Measurements from ENCODE around the gene DAO.
"Not testable (repeated sequence)": the region's sequence is repeated elsewhere in the genome, so short reads cannot be mapped to it uniquely, and the experiment has no call there.

The DAO gene

DNA sequence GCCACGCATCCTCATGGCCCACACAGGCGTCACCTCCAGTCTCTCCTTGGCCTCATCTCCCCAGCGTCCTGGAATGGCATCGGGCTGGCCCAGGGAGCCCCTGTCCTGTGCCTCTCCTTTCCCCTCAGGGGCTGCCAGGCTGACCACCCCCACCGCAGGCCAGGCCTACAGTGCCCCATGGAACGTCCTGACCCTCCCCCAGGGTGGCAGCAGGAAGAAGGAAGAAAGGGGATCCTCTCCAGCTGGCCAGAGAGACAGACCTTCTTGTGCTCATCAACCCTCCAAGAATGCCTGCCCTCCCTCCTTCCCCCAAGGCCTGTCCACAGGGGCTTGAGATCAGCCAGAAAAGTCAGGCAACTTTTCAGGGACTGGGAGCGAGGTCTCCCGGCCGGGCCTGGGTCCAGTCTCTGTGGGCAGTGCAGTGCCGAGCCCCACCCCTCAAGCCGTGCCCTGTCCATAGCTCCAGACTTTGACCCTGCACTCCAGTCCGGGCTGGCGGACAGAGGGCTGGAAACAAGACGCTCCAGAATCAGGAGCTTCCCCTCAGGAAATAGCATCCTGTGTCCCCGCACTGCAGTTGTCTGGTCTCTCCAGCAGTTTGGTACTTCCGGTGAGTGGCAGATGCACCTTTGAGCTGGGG is at the start of gene DAO:
Gene DAO (plus strand): TSS at position 478 of the 640 bp plus-strand sequence. CDS start 4,915 bp downstream, outside the sequence.
- no peak for DNase-seq (ENCODE audit: low spot score)

DNA sequence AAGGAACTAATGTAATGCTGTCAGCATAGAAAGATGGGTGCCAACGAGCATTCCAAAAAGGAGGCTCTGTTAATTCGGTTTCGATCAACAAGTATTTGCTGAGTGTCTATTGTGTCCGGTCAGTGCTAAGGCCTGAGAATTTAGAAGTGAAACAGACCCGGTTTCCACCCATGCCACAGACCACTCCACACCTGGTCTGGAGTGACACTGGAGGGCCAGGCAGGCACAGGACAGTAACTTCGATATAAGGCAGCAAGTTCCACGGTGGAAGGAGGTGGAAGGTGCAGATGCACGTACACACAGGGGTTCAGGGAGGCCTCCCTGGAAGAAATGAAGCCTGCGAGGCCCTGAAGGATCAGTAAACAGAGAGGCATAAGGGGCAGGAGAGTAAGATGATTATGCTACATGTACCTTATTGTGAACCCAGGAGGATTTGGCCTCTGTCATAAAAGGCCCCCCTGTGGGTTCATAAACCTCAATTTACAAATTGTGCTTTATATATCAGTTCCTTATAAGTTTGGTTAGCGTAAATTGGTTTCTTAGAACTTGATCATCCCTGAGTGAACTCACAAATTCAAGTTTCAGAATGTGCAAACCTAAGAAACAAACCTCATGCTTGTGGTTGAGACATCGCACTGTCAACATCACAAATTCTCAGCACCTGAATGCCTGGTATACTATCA is 48.4 kb upstream of the DAO start:
- DNase-seq (ENCODE audit: low spot score) = no peak

GRCh38 chr12:108832208-108832607 is 47.7 kb upstream of the DAO start:
- no peak for DNase-seq (ENCODE audit: low spot score)

DNA sequence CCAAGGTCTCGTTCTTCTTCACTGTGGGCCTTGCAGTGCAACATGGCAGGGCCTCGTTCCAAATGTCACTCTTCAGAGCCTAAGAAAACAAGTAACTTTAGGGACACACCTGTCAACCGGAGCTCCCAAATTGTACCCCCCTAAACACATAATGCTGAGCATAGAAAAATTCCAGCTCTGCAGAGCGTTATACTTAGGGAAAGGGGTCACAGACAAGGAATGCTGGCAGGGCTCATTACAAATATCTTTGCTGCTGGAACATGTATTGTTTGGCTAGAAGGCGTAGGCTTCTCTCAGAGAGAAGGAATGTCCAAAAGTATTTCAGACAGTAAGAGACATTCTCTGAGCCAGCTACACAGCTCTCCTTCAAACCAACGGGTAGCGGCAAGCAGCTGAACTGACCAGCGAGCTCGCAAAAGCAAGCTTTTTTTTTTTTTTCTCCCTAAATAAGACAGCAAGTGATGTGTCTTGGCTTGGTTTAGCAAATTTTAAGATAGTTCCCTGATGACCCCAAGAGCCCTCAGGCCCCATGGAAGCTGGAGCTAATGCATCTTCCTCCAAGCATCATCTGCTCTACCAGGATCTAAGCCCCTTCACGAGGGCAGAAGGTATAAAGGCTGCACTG is 47.0 kb upstream of the DAO start:
- no peak for DNase-seq (ENCODE audit: low spot score)

DNA sequence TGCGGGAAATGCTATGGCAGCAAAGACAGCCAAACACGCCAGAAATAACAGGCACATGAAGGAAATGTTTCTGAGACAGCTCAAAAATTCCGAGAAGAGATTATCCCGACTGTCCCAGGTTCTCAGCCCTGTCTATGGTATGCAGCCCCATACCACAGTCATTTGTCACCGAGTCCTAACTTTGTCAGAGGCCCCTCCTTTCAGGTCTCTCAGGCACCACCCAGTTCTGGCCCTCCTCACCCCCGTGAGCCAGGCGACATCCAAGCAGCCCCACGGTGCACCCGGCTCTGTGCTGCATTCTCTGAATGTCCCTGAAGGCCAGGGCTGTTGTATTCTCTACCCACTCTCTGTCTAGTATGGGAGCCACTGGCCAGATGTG is 46.5 kb upstream of the DAO start:
- DNase-seq (ENCODE audit: low spot score) = no peak

DNA sequence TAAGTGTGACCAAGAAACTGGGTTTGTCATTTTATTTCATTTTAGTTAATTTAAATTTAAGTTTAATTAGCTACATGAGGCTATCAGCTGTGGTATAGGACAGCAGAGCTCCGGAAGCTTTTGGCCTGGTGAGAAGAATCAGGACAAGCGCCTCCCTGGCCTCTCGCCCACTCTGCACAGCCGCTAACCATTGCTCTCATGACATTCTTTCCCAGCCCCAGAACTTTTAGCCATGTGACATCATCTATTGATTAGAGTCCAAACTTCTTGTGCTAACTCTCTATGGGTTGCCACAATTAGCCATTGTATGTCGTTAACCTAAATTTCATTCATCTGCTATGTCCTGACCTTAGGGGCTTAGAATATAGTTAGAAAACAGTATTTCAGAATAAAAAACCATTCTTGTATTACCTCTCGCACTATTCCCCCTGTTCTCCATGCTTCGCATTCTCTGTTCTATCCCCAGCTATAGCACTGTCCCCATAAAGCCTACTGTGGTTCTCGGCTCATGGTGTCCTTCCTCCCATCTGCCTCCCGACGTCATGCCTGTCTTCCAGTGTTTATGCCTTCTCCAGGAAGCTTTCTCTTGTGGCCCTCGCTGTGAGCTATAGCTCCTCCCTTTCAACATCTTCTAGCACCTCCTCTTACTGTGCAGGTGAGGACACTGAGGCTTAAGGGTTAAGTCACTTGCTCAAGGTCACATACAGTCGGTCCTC is 46.0 kb upstream of the DAO start:
- peak; percentile 66 for DNase-seq (ENCODE audit: low spot score)

DNA sequence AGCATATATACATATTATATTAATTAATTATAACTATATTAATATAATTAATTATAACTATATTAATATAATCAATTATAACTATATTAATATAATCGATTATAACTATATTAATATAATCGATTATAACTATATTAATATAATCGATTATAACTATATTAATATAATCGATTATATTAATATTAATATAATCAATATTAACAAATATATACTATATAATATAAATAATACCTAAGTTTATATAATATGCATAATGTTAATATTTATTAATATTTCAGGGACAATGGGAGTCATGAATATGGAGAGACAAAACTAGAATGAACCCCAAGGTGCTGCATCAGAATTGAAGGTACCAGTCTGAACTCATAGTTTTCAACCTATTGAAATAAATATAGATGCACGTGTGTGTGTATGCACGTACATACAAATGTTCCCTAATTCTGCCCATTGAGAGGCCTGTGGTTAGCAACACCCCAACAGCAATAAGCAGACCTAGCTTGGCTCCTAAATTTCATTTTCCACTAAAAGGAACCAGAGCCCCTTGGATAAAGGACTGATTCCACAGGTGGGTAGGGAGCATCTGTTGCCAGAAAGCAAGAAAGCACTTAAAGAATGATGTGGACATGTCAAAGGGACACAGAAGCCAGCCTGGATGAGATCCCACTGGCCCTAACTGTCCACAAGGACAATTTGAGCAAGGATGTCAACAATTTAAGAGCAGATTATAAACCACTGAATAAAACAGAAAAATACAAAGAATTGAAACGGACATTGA is 43.8 kb upstream of the DAO start:
- no peak for DNase-seq (ENCODE audit: low spot score)

DNA sequence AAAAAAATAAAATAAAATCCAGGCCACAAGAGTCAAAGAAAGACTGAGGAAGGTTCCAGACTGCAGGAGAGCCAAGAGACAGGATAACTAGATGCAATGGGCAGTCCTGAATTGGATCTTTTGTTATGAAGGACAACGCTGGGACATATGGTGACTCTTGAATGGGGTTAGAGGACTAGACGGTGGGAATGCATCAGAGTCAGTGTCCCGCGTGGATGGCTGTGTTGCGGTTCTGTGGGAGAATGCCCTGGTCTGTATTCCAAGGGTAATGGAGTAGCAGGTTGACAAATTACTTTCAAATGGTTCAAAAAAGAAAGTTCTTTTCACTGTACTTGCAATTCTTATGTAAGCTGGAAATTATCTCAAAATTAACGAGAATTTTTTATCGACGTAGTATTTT is 42.7 kb upstream of the DAO start:
- DNase-seq (ENCODE audit: low spot score) = no peak

- no peak for DNase-seq (ENCODE audit: low spot score)
These were observed 42.2 kb upstream of the DAO start for GRCh38 chr12:108837680-108838079.

DNA sequence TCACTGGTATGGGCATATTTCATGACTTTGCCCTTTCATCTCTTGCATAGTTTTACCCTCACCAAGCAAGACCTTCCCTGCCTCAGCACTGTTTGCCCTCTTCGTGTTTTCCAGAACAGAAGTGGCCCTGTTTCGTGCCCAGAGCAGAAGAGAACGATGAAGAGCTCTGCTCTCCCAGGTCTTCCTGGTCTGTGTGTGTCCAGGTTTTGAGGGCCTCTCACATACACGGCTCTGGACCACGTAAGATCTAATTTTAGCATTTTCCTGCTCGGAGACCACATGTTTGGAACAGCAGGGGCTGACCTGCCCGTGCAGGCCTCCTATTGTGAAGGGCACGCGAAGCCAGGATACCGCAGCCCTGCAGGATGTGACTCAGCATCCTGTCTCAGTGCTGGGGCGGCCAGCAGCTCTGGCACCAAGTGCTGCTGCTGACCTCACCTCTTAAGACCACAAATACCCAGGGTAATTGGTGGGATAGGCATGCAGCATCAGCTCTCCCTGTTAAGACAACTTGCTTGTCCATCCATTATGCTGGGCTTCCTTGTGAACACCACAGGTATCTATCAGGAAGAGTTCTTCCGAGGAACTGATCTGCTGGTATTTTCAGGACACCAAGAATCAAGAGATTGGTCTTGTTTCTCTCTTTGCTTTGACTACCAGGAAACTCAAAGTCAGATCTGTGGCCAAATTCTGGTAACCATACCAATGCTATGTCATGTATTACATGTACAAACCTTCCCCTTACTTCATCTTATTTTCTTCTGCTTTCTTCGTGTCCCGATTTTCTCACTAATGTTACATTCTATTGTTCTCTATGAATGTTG is 41.5 kb upstream of the DAO start:
- no peak for DNase-seq (ENCODE audit: low spot score)

GRCh38 chr12:108839018-108839889 is 40.6 kb upstream of the DAO start:
- no peak for DNase-seq (ENCODE audit: low spot score)

DNA sequence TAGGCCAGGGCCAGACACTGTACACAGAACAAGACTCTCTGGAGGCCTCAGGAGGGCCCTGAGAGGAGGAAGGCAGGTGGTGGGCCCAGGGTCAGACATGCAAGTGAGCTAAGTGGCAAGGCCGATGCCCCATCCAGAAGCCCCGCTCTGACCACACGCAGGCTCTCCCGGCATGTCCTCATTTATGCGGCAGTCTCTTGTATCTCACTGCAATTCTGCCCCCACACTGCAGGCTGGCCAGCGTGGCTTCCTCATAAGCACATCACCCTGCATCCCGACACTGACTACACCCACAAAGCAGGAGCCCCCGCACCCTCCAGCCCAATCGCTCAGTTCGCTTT is 40.0 kb upstream of the DAO start:
- no peak for DNase-seq (ENCODE audit: low spot score)

DNA sequence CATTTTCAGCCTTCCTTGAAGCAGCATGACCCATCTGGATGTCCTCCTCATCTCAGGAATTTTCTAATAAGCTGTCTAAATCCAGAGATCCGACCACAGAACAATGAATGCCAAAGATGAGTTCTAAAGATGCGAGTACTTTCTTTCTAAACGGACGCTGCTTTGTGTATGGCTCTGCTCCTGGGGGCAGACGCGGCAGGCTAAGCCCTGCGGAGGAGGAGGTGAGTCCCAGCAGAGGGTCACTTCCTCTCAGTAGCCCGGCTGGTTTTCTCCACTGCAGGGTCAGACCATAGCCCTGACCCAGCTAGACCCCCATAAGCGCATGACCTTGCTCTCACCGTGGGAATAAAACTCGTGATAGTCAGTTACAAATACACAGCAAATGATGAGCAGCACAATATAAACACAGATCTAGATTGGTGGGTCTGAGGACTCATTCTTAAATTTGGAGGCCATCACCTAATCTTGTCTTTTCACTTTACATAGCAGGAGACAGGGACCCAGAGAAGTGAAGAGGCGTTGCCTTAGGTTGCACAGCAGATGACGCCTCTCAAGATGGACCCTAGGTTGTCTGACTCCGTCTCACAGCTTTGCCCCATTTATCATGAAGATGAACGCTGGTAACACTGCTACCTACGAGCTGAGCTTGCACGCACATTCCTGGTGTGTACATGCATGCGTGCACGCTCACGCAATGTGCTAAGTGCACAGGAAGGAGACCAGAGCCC is 39.1 kb upstream of the DAO start:
- no peak for DNase-seq (ENCODE audit: low spot score)

DNA sequence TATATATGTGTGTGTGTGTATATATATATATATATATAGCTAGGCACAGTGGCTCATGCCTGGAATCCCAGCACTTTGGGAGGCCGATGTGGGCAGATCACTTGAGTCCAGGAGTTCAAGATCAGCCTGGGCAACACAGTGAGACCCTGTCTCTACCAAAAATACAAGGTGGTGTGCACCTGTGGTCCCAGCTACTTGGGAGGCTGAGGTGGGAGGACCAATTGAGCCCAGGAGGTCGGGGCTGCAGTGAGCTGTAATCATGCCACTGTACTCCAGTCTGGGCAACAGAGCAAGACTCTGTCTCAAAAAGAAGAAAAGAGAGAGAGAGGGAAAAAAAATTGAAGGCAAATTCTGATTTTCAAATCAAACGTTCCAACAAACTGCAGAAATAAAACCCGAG is 38.1 kb upstream of the DAO start:
- DNase-seq (ENCODE audit: low spot score) = not testable (repeated sequence)

DNA sequence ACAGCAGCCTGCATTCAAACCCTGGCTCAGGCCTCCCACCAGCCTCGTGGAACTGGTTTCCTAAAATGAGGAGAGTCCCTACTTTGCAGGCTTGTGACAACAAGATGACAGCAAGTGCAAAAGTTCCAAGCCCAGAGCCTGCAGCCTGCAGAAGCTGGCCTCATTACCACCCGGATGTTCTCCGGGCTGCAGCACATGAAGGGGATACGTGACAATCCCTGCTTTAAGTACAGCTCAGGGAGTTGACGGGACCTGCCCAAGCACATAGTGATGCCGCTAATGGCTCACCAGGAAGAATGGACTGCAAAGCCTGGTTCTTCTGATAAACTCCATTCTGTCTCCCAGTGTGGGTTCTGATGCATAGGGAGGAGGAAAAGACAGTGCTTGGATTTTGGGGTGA is 37.5 kb upstream of the DAO start:
- no peak for DNase-seq (ENCODE audit: low spot score)

GRCh38 chr12:108843187-108843586 is 36.7 kb upstream of the DAO start:
- DNase-seq (ENCODE audit: low spot score) = no peak

DNA sequence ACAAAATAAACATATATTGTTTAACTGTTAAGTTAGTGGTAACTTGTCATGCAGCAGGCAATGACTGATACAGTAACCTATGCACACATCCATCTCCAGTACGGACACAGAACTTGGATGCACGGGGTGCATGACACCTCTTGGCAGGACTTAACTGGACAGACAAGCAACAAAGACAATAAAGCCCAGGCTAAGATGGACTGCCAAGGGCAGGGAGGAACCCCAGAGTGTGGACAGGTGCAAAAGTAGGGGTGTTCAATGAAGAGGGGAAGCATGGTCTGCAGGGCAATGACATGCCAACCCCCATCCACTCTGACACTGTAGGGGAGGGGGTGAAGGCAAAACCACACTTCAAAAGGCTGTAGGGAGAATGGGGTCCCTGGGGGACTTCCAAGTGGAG is 34.2 kb upstream of the DAO start:
- DNase-seq (ENCODE audit: low spot score) = no peak

DNA sequence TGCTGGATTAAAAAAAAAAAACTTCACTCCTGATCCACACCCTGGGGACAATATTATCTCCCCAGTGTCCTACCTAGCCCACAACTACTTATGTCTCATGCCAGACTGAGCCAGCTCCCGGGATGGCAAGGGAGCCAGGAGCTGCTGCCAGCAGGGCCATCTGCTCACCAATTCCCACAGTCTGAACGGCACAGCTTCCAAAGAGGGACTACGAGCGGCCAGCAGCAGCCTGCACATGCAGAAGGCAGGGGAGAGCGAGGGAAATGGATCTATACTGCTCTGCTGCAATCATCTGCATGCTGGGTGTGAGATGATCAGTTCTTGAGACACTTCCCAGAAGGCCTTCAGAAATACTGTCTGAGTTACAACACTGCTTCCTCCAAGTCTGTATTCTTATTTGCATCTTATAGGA is 33.6 kb upstream of the DAO start:
- peak; percentile 60 for DNase-seq (ENCODE audit: low spot score)

GRCh38 chr12:108847705-108848104 is 32.2 kb upstream of the DAO start:
- DNase-seq (ENCODE audit: low spot score) = no peak

GRCh38 chr12:108849660-108850059 is 30.2 kb upstream of the DAO start:
- no peak for DNase-seq (ENCODE audit: low spot score)

All from putamen (tissue), 1 donor.